Urothelium cell line (cell line): Measurements from ENCODE around the gene PPP1R3E.
A peak's percentile ranks its signal among the peaks of the same experiment; 100 is the strongest.
"Not testable (repeated sequence)": the region's sequence is repeated elsewhere in the genome, so short reads cannot be mapped to it uniquely, and the experiment has no call there.

Experiments used
- DNase-seq: peaks from one replicate; pipeline ENCODE4 v3.0.0; 2011; ENCODE audit warnings: low spot score, mixed read lengths
- FAIRE-seq: peaks from 2 replicates; lab custom pipeline; 2011; peaks lifted over from hg19 to GRCh38; lab: Jason Lieb, UNC

PPP1R3E gene

GRCh38 chr14:23299211-23299957, 3.3 kb downstream of the PPP1R3E start:
- no peak for FAIRE-seq
- peak; percentile 35 for DNase-seq

GRCh38 chr14:23297611-23298277, 4.9 kb downstream of the PPP1R3E start:
- DNase-seq (no peak), FAIRE-seq (no peak)

- DNase-seq (no peak), FAIRE-seq (no peak)
These were observed 5.6 kb downstream of the PPP1R3E start for GRCh38 chr14:23297096-23297495.

- DNase-seq (no peak), FAIRE-seq (no peak)
These were observed 6.5 kb downstream of the PPP1R3E start for GRCh38 chr14:23296012-23296777.

- FAIRE-seq: no peak
These were observed 7.7 kb downstream of the PPP1R3E start for GRCh38 chr14:23294734-23295561.

DNA sequence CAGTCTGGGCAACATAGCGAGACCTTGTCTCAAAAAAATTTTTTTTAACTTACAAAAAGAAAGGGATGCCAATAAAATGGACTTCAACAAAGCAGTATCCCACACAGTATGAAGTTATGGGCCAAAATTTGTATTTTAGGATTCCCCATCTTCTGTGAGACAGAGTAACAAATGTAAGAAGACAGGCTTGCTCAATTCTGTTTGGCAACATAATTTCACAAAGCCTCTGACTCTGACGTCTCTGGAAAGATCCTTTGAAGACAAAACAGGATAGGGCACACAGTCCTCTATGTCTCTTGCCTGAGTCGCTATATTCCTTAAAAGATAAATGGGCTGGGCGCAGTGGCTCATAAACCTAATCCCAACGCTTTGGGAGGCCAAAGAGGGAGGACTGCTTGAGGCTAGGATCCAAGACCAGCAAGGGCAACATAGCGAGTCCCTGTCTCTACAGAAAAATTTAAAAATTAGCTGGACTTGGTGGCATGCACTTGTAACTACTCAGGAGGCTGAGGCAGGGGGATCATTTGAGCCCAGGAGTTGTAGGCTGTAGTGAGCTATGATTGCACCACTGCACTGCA, 15.7 kb downstream of the PPP1R3E start:
- DNase-seq (no peak), FAIRE-seq (no peak)

More at GRCh38 chr14:23294734-23295561, 7.7 kb downstream of the PPP1R3E start:
- peak; percentile 36 for DNase-seq

GRCh38 chr14:23286020-23286901, 16.4 kb downstream of the PPP1R3E start, which contains the start of gene HOMEZ:
Gene HOMEZ (minus strand): TSS chr14:23286132. CDS start chr14:23285952, 180 bp downstream.
- peak; percentile 99 for DNase-seq
- FAIRE-seq: peak; percentile 97

- DNase-seq: no peak
- no peak for FAIRE-seq
These were observed 17.1 kb downstream of the PPP1R3E start for GRCh38 chr14:23285530-23286019.

DNA sequence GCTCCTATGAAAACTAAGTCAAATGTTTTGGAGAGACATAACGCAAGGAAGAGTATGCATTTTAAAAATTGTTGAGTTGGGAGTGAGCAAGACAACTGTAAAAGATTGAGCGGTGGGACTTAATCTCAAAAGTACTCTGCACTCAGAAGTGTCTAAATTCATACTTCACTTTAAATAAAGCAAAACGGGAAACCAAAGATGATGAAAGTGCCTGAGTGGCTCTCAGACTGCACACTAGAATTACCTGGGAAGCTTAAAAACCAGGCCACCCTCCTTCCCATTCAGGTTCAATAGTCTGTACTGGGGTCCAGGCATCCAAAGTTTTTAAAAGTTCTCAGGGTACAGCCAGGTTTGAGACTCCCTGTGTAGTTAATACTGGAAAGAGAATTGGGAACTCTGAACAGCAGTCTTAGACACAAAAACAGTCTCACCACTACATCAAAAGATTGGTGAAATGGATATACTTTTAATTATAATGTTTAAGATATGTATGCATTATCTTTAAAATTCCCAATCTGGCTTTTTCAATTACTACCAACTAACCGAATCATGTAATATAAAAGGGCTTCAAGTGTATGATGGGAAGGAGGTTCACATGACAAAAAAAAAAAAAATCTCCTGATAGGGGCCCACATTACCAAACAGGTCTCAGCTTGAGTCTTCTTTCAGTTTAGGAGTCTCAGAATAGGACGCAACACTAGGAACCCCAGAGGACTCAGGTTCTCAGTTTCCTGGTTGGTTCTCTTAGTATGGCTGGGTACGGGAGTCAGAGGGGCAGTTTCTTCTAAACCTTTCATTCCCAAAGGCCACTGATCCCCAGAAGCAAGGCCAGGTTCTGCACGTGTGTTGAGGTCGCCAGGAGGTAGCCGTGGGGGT, 17.8 kb downstream of the PPP1R3E start:
- DNase-seq: no peak
- FAIRE-seq: no peak

DNA sequence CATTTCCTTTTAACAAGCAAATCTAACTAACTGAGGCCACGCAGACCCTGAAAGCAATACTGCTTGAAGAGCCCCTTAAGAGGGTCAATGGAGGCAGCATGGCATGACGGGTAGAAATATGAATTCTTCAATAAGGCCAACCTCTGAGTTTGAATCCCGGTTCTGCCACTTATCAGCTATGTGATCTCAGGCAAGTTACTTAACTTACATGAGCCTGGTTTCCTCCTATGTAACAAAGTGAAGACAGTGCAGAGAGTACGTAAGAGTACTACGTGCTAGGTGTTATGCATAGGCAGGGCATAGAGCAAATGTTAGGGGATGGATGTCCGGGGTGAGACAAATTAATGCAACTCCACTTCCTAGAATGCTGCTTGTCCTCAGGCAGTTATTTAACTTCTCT, 21.4 kb downstream of the PPP1R3E start:
- DNase-seq: no peak
- no peak for FAIRE-seq

DNA sequence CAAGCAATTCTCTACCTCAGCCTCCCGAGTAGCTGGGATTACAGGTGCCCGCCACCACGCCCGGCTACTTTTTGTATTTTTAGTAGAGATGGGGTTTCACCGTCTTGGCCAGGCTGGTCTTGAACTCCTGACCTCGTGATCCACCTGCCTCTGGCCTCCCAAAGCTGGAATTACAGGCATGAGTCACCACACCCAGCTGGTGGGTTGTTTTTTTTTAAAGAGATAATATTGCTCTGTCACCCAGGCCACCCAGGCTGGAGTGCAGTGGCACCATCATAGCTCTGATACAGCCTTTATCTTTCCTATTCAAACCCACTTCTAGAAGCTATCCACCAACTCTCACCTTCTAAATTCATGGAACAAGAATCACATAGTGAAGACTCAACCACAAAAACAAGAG, 24.7 kb downstream of the PPP1R3E start:
- FAIRE-seq: not testable (repeated sequence)

GRCh38 chr14:23277189-23277588, 25.5 kb downstream of the PPP1R3E start:
- FAIRE-seq (no peak), DNase-seq (no peak)

More for the DNA sequence above, 24.7 kb downstream of the PPP1R3E start:
- DNase-seq: not testable (repeated sequence)

DNA sequence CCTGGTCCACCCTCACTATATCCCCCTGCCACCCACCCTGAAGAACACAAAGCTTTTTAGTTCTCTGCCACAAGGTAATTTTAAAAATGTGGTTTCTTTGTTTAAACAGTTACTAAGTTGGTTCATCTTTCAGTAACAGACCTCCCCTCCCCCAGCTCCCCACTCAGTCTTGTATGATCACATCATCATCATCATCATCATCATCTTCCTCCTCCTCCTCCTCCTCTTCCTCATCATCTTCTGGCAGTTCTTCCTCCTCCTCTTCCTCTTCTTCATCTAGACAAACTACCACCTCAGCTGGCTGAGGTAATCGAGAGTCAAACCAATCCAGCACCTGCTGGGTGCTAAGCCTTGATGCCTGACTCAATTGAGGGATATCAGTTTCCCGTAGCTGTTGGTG, 27.2 kb downstream of the PPP1R3E start:
- no peak for FAIRE-seq

GRCh38 chr14:23269193-23269592, 33.5 kb downstream of the PPP1R3E start:
- FAIRE-seq: no peak
- DNase-seq: no peak

More for the DNA sequence above, 27.2 kb downstream of the PPP1R3E start:
- DNase-seq: no peak

DNA sequence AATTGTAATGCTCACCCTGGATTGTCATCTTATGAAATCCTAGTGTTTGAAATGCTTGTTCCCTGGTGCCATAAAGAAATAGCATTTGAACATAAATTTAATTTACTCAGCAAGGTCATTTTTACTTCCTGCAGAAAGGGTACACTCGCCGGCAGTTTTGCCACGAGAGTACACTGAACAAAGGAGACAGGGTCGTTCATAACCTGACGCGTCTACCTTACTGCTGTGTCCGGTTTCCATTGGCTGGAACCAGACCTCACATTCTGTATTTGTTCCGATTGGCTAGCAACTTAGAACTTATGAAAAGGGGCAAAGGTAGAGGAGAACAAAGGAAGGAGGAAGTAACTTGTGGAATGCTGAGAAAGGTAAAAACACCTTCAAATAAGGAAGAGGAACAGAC, 41.8 kb downstream of the PPP1R3E start:
- not testable (repeated sequence) for FAIRE-seq, DNase-seq

GRCh38 chr14:23259426-23259825, 43.2 kb downstream of the PPP1R3E start:
- FAIRE-seq (no peak), DNase-seq (no peak)

DNA sequence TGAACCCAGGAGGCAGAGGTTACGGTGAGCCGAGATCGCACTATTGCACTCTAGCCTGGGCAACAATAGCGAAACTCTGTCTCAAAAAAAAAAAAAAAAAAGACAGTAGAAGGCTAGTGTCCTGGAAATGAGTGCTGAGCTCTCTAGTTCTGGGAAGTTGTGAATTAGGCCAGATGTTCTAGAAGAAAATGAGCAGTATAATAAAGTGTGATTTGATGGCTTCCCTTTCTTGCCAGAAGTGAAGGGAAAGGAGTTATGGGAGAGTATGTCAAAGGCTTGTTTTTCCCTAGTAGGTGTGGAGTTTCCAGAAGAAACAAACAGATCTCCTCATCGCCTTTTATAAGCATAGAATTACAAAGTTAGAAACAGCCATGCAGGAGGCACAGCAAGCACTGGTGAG, 44.4 kb downstream of the PPP1R3E start:
- FAIRE-seq (no peak), DNase-seq (no peak)
